RWPE1 (cell line): ENCODE results near the gene RALY.

Source experiments
- CTCF ChIA-PET: fragments of 350-600 bp; sonication (Branson Sonifier 250); formaldehyde crosslinking; extraction: SDS; loops from one replicate; lab custom pipeline; 2021; lab: Yijun Ruan, JAX
- POLR2A ChIA-PET: fragments of 400-600 bp; formaldehyde crosslinking; extraction: SDS; loops from one replicate; lab custom pipeline; 2020; ENCODE audit warnings: antibody characterized with exemption; ENCODE audit not compliant: low non-redundant PET; lab: Yijun Ruan, JAX
- DNase-seq: peaks from one replicate; pipeline ENCODE4 v3.0.0; 2012; ENCODE audit warnings: low spot score
- H3K27ac ChIP-seq: fragments of 450-650 bp; 2 replicates; pipeline ENCODE4 v1.5.1; 2017
- CTCF ChIP-seq: fragments of 450-650 bp; conservative IDR thresholded peaks from 2 replicates; pipeline ENCODE4 v1.5.1; 2017; ENCODE audit warnings: low read depth, mild to moderate bottlenecking

RALY gene

GRCh38 chr20:34052414-34052813 is 58.7 kb downstream of the RALY start:
- no peak for TF ChIP-seq CTCF
- POLR2A ChIA-PET = no interaction called here
- no peak overlapping the region for H3K27ac ChIP-seq
- no peak for DNase-seq
- CTCF ChIA-PET = interaction anchor here (0.9 kb wide), 1 partner anchor 761 kb away, joined by 6 read pairs; no protein-coding TSS in a partner anchor

- no peak overlapping the region for H3K27ac ChIP-seq
- no peak for TF ChIP-seq CTCF
- ChIA-PET POLR2A (no interaction called here), CTCF (no interaction called here)
- DNase-seq = no peak
Measured at GRCh38 chr20:34055290-34055689, 61.6 kb downstream of the RALY start.

DNA sequence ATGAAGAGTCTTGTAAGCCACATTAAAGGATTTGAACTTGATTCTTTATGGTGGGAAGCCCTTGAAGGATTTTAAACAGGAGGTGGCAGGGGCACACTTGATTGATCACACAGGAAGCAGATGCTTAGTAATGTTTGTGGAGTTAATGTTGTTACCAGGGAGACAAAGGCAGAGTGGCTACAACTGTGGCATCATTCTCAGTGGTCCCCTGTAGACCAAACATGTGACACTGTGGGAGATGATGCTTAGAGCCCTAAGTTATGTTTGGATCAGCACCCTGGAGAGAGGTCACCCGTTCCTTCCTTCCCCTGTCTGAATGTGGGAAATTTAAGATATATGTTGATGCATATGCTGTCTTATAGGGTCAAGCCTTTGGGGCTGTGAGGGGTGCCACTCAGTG is 65.1 kb downstream of the RALY start:
- TF ChIP-seq CTCF = no peak
- ChIA-PET CTCF (interaction anchor here (1.0 to 1.5 kb wide), 2 partner anchors 9 to 11 kb away, joined by 4 to 7 read pairs; no protein-coding TSS in a partner anchor), POLR2A (no interaction called here)
- no peak overlapping the region for H3K27ac ChIP-seq
- no peak for DNase-seq

- ChIA-PET CTCF (interaction anchor here (1.5 kb wide), 1 partner anchor 14 kb away, joined by 3 read pairs; no protein-coding TSS in a partner anchor), POLR2A (interaction anchor here (0.6 kb wide), 1 partner anchor 29 kb away, joined by 3 read pairs; no protein-coding TSS in a partner anchor)
- no peak for TF ChIP-seq CTCF
Measured at GRCh38 chr20:34060970-34061369, 67.3 kb downstream of the RALY start.

GRCh38 chr20:34061695-34062094 is 68.0 kb downstream of the RALY start:
- no peak for TF ChIP-seq CTCF
- H3K27ac ChIP-seq = no peak overlapping the region
- ChIA-PET CTCF (interaction anchor here (1.5 kb wide), 1 partner anchor 14 kb away, joined by 3 read pairs; no protein-coding TSS in a partner anchor), POLR2A (no interaction called here)
- no peak for DNase-seq

More at GRCh38 chr20:34060970-34061369, 67.3 kb downstream of the RALY start:
- H3K27ac ChIP-seq = no peak overlapping the region
- no peak for DNase-seq

- peak overlapping the region; percentile 42 for H3K27ac ChIP-seq
- POLR2A ChIA-PET = no interaction called here
- DNase-seq = no peak
- CTCF ChIA-PET = interaction anchor here (0.5 to 1.0 kb wide), 4 partner anchors 17 to 64 kb away, joined by 3 to 5 read pairs (median 3); no protein-coding TSS in a partner anchor
- no peak for TF ChIP-seq CTCF
Measured at GRCh38 chr20:34062570-34063482, 69.1 kb downstream of the RALY start.
